ENCODE results near the gene MAP1LC3B2.

The MAP1LC3B2 gene

DNA sequence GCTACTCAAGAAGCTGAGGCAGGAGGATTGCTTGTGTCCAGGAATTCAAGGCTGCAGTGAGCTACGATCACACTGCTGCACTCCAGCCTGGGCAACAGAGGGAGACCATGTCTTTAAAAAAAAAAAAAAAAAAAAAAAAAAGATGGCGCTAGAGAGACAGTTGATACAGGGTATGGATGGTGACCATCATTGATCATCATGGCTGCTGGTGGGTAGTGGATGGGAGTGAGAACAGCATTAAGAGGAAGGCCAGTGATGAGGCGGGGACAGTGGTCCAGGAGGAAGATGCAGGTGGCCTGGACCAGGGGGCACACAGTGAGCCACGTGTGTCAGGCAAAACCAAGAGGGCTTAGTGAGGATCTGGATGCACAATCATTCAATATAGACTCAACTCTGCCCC, 26.8 kb upstream of the MAP1LC3B2 start:
- peak overlapping the region; percentile 46; the same call in 1 of the 2 replicates for H3K9ac ChIP-seq (ENCODE audit: low read depth, low read length)
- H3K36me3 ChIP-seq (ENCODE audit: insufficient read depth, low read length): no peaks in the 10 kb centered on the region
- H3K4me1 ChIP-seq (ENCODE audit: insufficient read depth, low read length): peaks cover 17% of the 10 kb centered on the region; the same call in 1 of the 2 replicates
- H3K9me3 ChIP-seq (ENCODE audit: control insufficient read depth, insufficient read depth, low read length): no peaks in the 10 kb centered on the region

GRCh38 chr12:116532986-116533342, 26.2 kb upstream of the MAP1LC3B2 start:
- Histone ChIP-seq H3K9me3 (ENCODE audit: control insufficient read depth, insufficient read depth, low read length) (no peaks in the 10 kb centered on the region), H3K4me1 (ENCODE audit: insufficient read depth, low read length) (peaks cover 18% of the 10 kb centered on the region; the same call in 1 of the 2 replicates), H3K9ac (ENCODE audit: low read depth, low read length) (peak overlapping the region; percentile 46; the same call in 1 of the 2 replicates), H3K36me3 (ENCODE audit: insufficient read depth, low read length) (no peaks in the 10 kb centered on the region)

- H3K9me3 ChIP-seq (ENCODE audit: control insufficient read depth, insufficient read depth, low read length): no peaks in the 10 kb centered on the region
Observed at GRCh38 chr12:116533343-116534251, 25.6 kb upstream of the MAP1LC3B2 start.

GRCh38 chr12:116534311-116535121, 24.7 kb upstream of the MAP1LC3B2 start:
- Histone ChIP-seq H3K9ac (ENCODE audit: low read depth, low read length) (peak overlapping the region; percentile 96; the same call in 1 of the 2 replicates), H3K9me3 (ENCODE audit: control insufficient read depth, insufficient read depth, low read length) (no peaks in the 10 kb centered on the region), H3K36me3 (ENCODE audit: insufficient read depth, low read length) (no peaks in the 10 kb centered on the region), H3K4me1 (ENCODE audit: insufficient read depth, low read length) (peaks cover 20% of the 10 kb centered on the region)

More at GRCh38 chr12:116533343-116534251, 25.6 kb upstream of the MAP1LC3B2 start:
- Histone ChIP-seq H3K9ac (ENCODE audit: low read depth, low read length) (peak overlapping the region; percentile 96), H3K4me1 (ENCODE audit: insufficient read depth, low read length) (peaks cover 17% of the 10 kb centered on the region; the same call in 1 of the 2 replicates), H3K36me3 (ENCODE audit: insufficient read depth, low read length) (no peaks in the 10 kb centered on the region)

GRCh38 chr12:116535241-116535640, 23.9 kb upstream of the MAP1LC3B2 start:
- Histone ChIP-seq H3K9me3 (ENCODE audit: control insufficient read depth, insufficient read depth, low read length) (no peaks in the 10 kb centered on the region), H3K9ac (ENCODE audit: low read depth, low read length) (no peak overlapping the region; the same call in 1 of the 2 replicates), H3K4me1 (ENCODE audit: insufficient read depth, low read length) (peaks cover 25% of the 10 kb centered on the region), H3K36me3 (ENCODE audit: insufficient read depth, low read length) (no peaks in the 10 kb centered on the region)

DNA sequence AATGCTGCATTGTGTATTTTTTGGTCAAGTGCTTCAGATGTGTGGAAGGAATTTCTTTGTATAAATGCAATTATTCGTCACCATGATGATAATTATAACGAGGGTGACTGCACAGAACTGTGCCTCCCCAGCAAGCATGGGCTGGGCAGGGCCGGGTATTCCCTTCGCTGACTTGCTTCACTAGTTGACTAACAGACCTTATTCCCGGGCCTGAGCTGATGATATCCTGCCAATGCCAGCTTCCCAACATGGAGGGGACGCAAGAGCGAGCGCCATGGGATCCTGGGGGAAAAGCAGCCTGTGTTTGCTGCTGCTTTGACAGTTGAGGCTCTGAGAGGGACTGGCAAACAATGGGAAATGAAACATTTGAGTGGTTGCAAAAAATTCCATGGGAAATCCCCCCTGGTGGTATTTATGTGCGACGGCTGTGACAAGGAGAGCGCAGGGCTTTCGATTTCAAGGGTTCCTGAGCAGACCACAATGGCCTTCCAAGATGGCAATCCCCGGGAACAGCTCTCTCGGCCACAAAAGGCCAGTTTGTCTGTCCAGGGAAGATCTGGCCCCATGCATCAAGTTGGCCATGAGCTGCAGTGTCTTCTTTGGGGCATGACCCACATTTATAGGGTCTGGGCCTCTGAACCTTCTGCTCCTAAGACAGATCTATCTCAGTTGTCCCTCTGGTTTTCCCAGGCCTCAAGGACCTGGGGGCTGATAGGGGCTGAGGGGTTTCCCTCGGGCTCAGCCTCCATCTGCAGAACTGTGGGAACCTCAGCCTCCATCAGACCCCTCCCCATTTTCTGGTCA, 21.9 kb upstream of the MAP1LC3B2 start:
- Histone ChIP-seq H3K9me3 (ENCODE audit: control insufficient read depth, insufficient read depth, low read length) (no peaks in the 10 kb centered on the region), H3K36me3 (ENCODE audit: insufficient read depth, low read length) (no peaks in the 10 kb centered on the region), H3K9ac (ENCODE audit: low read depth, low read length) (no peak overlapping the region), H3K4me1 (ENCODE audit: insufficient read depth, low read length) (peaks cover 25% of the 10 kb centered on the region)

GRCh38 chr12:116538076-116538591, 21.0 kb upstream of the MAP1LC3B2 start:
- Histone ChIP-seq H3K9me3 (ENCODE audit: control insufficient read depth, insufficient read depth, low read length) (no peaks in the 10 kb centered on the region), H3K4me1 (ENCODE audit: insufficient read depth, low read length) (peaks cover 24% of the 10 kb centered on the region), H3K9ac (ENCODE audit: low read depth, low read length) (no peak overlapping the region), H3K36me3 (ENCODE audit: insufficient read depth, low read length) (no peaks in the 10 kb centered on the region)

DNA sequence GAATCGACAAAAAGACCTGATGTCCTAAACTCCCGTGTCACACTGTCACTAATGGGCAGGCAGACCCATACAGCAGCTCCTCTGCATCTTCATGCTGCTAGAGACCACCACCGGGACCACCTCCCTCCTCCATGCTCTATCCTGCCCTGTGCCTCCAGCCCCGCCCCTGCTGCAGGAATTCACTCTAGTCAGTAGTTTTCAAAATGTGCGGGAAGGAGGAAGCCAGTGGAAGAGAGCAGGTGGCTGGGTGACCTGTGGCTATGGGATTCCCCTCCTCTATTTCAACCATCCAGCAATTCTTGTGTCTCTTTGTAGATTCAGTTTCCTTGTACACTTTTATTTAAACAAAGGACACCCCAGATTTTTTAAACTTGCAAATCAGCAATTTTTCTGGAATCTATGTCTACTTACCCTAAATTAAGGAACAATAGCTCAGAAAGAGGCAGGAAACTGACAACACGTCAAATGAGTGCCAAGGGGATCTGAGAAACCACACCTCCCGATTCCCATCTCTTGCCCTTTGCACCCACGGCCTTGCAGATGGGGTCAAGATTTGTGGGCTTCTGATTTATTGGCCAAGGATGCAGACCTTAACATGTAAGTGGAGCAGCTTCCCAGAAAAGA, 20.4 kb upstream of the MAP1LC3B2 start:
- Histone ChIP-seq H3K4me1 (ENCODE audit: insufficient read depth, low read length) (peaks cover 24% of the 10 kb centered on the region), H3K9ac (ENCODE audit: low read depth, low read length) (no peak overlapping the region), H3K36me3 (ENCODE audit: insufficient read depth, low read length) (no peaks in the 10 kb centered on the region), H3K9me3 (ENCODE audit: control insufficient read depth, insufficient read depth, low read length) (no peaks in the 10 kb centered on the region)

DNA sequence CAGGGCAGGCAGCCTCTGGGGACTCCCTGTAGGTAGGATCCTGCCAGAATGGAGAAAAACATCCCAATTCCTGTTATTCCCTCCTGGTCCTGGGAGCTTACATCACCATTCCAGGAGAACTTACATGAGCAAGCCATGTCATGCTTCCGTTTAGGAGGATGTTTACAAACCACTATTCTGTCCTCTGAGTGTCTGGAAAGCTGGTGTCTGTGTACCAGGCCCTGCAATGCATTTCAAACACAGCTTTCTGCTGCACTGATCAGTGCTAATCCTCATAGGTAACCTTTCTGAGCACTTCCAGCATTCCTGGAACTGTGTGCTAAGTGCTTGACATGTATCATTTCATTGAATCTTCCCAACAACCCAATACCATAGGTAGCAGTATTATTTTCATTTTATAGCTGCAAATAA, 19.8 kb upstream of the MAP1LC3B2 start:
- Histone ChIP-seq H3K9ac (ENCODE audit: low read depth, low read length) (no peak overlapping the region), H3K9me3 (ENCODE audit: control insufficient read depth, insufficient read depth, low read length) (no peaks in the 10 kb centered on the region), H3K36me3 (ENCODE audit: insufficient read depth, low read length) (no peaks in the 10 kb centered on the region), H3K4me1 (ENCODE audit: insufficient read depth, low read length) (peaks cover 24% of the 10 kb centered on the region)

DNA sequence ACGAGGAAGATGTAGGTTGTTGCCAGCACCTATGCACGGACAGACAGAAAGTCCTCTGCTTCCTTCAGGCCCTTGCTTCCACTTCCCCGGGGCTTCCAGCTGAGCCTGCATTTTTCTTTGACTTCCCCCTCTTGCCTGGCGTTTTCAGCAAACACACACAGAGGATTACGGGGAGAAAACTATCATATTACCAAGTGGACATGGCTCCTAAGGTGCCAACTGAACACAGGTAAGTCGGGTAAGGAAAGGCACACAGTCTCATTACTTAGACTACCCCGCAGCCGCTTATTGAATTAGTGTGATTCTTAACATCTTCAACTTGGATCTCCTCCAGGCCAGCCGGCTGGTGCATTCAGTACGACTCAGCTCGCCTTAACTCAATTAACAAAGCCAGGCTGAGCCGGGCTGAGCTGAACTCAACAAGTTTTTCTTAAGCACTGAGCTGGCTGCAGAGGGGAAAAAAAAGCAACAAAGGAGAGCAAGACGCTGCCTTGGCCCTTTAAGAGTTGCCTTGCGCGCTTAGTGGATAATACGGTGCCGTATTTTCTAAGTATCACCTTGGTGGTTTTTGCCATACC, 19.2 kb upstream of the MAP1LC3B2 start:
- H3K9me3 ChIP-seq (ENCODE audit: control insufficient read depth, insufficient read depth, low read length): no peaks in the 10 kb centered on the region
- H3K36me3 ChIP-seq (ENCODE audit: insufficient read depth, low read length): no peaks in the 10 kb centered on the region
- peaks cover 27% of the 10 kb centered on the region for H3K4me1 ChIP-seq (ENCODE audit: insufficient read depth, low read length)
- H3K9ac ChIP-seq (ENCODE audit: low read depth, low read length): peak overlapping the region; percentile 21

GRCh38 chr12:116540622-116541152, 18.5 kb upstream of the MAP1LC3B2 start:
- peaks cover 27% of the 10 kb centered on the region for H3K4me1 ChIP-seq (ENCODE audit: insufficient read depth, low read length)
- no peaks in the 10 kb centered on the region for H3K9me3 ChIP-seq (ENCODE audit: control insufficient read depth, insufficient read depth, low read length)
- H3K9ac ChIP-seq (ENCODE audit: low read depth, low read length): no peak overlapping the region

DNA sequence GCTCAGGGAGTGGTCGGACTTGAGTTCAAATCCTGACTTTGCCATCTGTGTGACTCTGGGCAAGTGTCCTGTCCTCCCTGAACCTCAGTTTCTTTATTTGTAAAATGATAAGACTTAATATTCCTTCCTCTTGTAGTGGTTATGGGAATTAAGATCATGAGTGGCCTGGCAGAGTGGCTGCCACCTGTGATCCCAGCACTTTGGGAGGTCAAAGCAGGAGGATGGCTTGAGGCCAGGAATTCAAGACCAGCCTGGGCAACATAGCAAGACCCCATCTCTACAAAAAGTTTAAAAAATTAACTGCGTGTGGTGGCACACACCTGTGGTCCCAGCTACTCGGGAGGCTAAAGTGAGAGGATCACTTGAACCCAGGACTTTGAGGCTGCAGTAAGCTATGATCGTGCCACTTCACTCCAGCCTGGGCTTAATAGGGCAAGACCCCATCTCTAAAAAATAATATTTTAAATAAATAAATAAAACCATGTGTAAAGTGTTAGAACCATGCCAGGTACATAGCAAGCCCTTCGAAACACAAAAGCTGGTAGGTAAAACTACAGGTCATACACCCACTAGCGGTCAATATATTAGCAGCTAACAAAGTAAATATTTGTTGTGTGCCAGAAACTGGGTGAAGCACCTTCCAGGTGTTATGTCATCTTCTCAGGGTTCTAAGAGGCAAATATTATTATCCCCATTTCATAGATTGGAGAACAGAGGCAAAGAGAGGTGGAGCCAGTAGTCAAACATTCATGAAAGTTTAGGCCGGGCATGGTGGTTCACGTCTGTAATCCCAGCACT, 17.4 kb upstream of the MAP1LC3B2 start:
- Histone ChIP-seq H3K9me3 (ENCODE audit: control insufficient read depth, insufficient read depth, low read length) (no peaks in the 10 kb centered on the region), H3K4me1 (ENCODE audit: insufficient read depth, low read length) (peaks cover 30% of the 10 kb centered on the region), H3K36me3 (ENCODE audit: insufficient read depth, low read length) (no peaks in the 10 kb centered on the region), H3K9ac (ENCODE audit: low read depth, low read length) (no peak overlapping the region)

More at GRCh38 chr12:116540622-116541152, 18.5 kb upstream of the MAP1LC3B2 start:
- no peaks in the 10 kb centered on the region for H3K36me3 ChIP-seq (ENCODE audit: insufficient read depth, low read length)
